Kidney (tissue), 14 donors: ENCODE measurements around the gene TCF12. TPM values are rescaled to one million over a fixed set of nuclear protein-coding genes. Genes with fewer than 3 reads are reported as not detected.

Experiments
- DNase-seq, 5 donors: peaks; one replicate each; pipeline ENCODE4 v3.0.0-alpha.2; 2013 to 2020
- FAIRE-seq: peaks from 2 replicates; lab custom pipeline; 2012; peaks lifted over from hg19 to GRCh38; lab: Jason Lieb, UNC
- H3K27ac ChIP-seq, 2 donors: one replicate each; pipeline ENCODE4 v1.7.0; 2013; ENCODE audit warnings: low read depth in 2 of 2, low read length in 2 of 2, inconsistent platforms in 1 of 2
- H3K27me3 ChIP-seq: one replicate; pipeline ENCODE4 v1.7.1; 2013; ENCODE audit warnings: low read length, inconsistent platforms; ENCODE audit not compliant: control insufficient read depth, insufficient read depth
- H3K36me3 ChIP-seq, 3 donors: one replicate each; pipeline versions ENCODE4 v1.7.0 to v1.7.1; 2013; ENCODE audit warnings: low read length in 3 of 3, control low read depth in 1 of 3, inconsistent platforms in 1 of 3; ENCODE audit not compliant: insufficient read depth in 3 of 3, control insufficient read depth in 2 of 3
- H3K4me1 ChIP-seq, 3 donors: one replicate each; pipeline versions ENCODE4 v1.7.0 to v1.7.1; 2013; ENCODE audit warnings: low read length in 3 of 3, inconsistent platforms in 1 of 3, low read depth in 1 of 3; ENCODE audit not compliant: control insufficient read depth in 2 of 3, insufficient read depth in 2 of 3
- H3K4me3 ChIP-seq, 3 donors: one replicate each; pipeline versions ENCODE4 v1.7.0 to v1.8.1; 2013; ENCODE audit warnings: low read length in 3 of 3, control low read depth in 1 of 3, inconsistent platforms in 1 of 3
- H3K9ac ChIP-seq, 3 donors: one replicate each; pipeline versions ENCODE4 v1.7.0 to v1.7.1; 2013; ENCODE audit warnings: low read length in 3 of 3, control low read depth in 1 of 3, inconsistent platforms in 1 of 3
- H3K9me3 ChIP-seq, 3 donors: one replicate each; pipeline versions ENCODE4 v1.7.0 to v1.7.1; 2013; ENCODE audit warnings: low read length in 3 of 3, control low read depth in 1 of 3, inconsistent platforms in 1 of 3; ENCODE audit not compliant: control insufficient read depth in 2 of 3, insufficient read depth in 1 of 3
- intact Hi-C: fragments of 100-400 bp; cut with DNase I; formaldehyde crosslinking; loops from one replicate; pipeline ENCODE4 v1.11.1; 2022
- polyA plus RNA-seq: library from polyadenylated mRNA; stranded (reverse); fragments of 350-450 nt; fragmentation: Illumina TruSeq; extraction: RNeasy Lipid Tissue Mini Kit (QIAGEN cat#74804); gene quantifications from one replicate; pipeline ENCODE4 v1.2.3, GENCODE V29; 2014; ENCODE audit warnings: low read depth, low replicate concordance; ENCODE audit not compliant: insufficient read depth
- total RNA-seq: library from RNA; stranded (reverse); fragmentation: NEBNext Ultra II Directional; extraction: Animal tissue kit (Norgen Biotek cat#: 25700); gene quantifications from one replicate; pipeline ENCODE4 v1.2.1, GENCODE V29; 2021
- TF ChIP-seq, protein P1 (sequence below): IDR thresholded peaks from 3 replicates; pipeline ENCODE4 v1.5.1; 2012; ENCODE audit warnings: mild to moderate bottlenecking, moderate library complexity, borderline replicate concordance; ENCODE audit not compliant: insufficient read depth; ENCODE audit errors: extremely low read depth
- donor health status: control.
- donor health status: control.
- donor health status: control.
- donor health status: control.
- donor health status: control.
- donor health status: DM: yes; HTN: yes; CAD: no.
- donor health status: Normal renal cell carcinoma (clear cell type).

TCF12 gene
- total and polyA plus RNA-seq, 2 donors from 2014 or later = 16.3 to 116 TPM

GRCh38 chr15:57129064-57129463 lies 210.6 kb downstream of the TCF12 start:
- FAIRE-seq = no peak
- intact Hi-C loops = no loop called here
- no peaks in the 10 kb centered on the region for H3K27me3 ChIP-seq
- H3K9ac ChIP-seq = no peak overlapping the region
- DNase-seq = no peak
- H3K4me1 ChIP-seq = peaks cover 0 to 5% (median under 1%) of the 10 kb centered on the region in 3 donors
- no peaks in the 10 kb centered on the region for H3K9me3 ChIP-seq
- no peaks in the 10 kb centered on the region for H3K36me3 ChIP-seq
- H3K27ac ChIP-seq = no peak overlapping the region
- H3K4me3 ChIP-seq = no peak overlapping the region
- TF ChIP-seq, protein P1, sequence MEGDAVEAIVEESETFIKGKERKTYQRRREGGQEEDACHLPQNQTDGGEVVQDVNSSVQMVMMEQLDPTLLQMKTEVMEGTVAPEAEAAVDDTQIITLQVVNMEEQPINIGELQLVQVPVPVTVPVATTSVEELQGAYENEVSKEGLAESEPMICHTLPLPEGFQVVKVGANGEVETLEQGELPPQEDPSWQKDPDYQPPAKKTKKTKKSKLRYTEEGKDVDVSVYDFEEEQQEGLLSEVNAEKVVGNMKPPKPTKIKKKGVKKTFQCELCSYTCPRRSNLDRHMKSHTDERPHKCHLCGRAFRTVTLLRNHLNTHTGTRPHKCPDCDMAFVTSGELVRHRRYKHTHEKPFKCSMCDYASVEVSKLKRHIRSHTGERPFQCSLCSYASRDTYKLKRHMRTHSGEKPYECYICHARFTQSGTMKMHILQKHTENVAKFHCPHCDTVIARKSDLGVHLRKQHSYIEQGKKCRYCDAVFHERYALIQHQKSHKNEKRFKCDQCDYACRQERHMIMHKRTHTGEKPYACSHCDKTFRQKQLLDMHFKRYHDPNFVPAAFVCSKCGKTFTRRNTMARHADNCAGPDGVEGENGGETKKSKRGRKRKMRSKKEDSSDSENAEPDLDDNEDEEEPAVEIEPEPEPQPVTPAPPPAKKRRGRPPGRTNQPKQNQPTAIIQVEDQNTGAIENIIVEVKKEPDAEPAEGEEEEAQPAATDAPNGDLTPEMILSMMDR = no peak

DNA sequence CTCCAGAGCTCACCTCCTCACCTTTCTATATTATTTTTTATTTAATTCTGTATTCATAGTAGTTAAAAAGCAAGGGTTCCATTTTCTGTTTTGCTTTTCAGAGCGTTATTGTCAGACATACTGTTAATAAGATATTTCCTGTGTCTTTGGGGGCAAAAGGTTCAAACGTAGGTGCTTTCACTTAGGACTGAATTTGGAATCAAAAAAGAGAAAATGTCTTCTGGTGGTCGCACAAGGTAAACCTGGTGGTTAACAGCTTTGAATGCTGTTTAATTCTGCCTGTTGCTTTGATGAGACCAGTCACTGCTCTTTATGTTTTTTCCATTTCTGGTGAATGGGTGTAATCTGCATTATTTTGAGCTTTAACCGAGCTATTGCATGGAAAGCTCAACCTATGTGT lies 212.5 kb downstream of the TCF12 start:
- no peak for FAIRE-seq
- TF ChIP-seq, protein P1 = no peak
- Histone ChIP-seq H3K4me3 (no peak overlapping the region), H3K27me3 (no peaks in the 10 kb centered on the region), H3K27ac (no peak overlapping the region), H3K9ac (no peak overlapping the region), H3K4me1 (peaks cover 5 to 7% (median 6%) of the 10 kb centered on the region in 3 donors), H3K9me3 (no peaks in the 10 kb centered on the region), H3K36me3 (no peaks in the 10 kb centered on the region)
- DNase-seq = no peak
- intact Hi-C loops = no loop called here

- Histone ChIP-seq H3K27ac (no peak overlapping the region), H3K4me1 (peaks cover 5 to 7% (median 6%) of the 10 kb centered on the region in 3 donors), H3K9ac (no peak overlapping the region), H3K9me3 (no peaks in the 10 kb centered on the region), H3K4me3 (no peak overlapping the region), H3K36me3 (no peaks in the 10 kb centered on the region), H3K27me3 (no peaks in the 10 kb centered on the region)
- DNase-seq (peak; percentile 66 to 86 (median 76)), FAIRE-seq (no peak)
- TF ChIP-seq, protein P1 = no peak
- intact Hi-C loops = no loop called here
These were observed 214.9 kb downstream of the TCF12 start for GRCh38 chr15:57133127-57133968.
